SK-N-SH treated with all-trans-retinoic acid at 6 μM for 48 hours (cell line): ENCODE measurements around the gene EMC9.

ENCODE experiments used
- ATAC-seq: fragments of 200-7000 bp; cut with Tn5 transposase; 3 replicates; pipeline ENCODE4 v1.9.1; 2020; ENCODE audit warnings: mild to moderate bottlenecking, moderate library complexity
- ARNTL ChIP-seq: fragments of 450-650 bp; formaldehyde crosslinking; IDR thresholded peaks from 2 replicates; pipeline ENCODE4 v1.5.0; 2020; ENCODE audit warnings: low read depth, mild to moderate bottlenecking, moderate library complexity, borderline replicate concordance
- CSDC2 ChIP-seq: fragments of 250-450 bp; sonication (Bioruptor Pico); IDR thresholded peaks from 2 replicates; pipeline ENCODE4 v1.5.0; 2020; ENCODE audit warnings: mild to moderate bottlenecking, moderate library complexity
- ESRRG ChIP-seq: fragments of 250-450 bp; sonication (Bioruptor Pico); IDR thresholded peaks from 2 replicates; pipeline ENCODE4 v1.6.1; 2021; ENCODE audit warnings: mild to moderate bottlenecking
- GLIS3 ChIP-seq: fragments of 250-450 bp; sonication (Bioruptor Pico); IDR thresholded peaks from 2 replicates; pipeline ENCODE4 v1.5.0; 2020; ENCODE audit warnings: mild to moderate bottlenecking, moderate library complexity
- ISL1 ChIP-seq: fragments of 250-450 bp; sonication (Bioruptor Pico); IDR thresholded peaks from 2 replicates; pipeline ENCODE4 v2.1.2; 2022; ENCODE audit warnings: mild to moderate bottlenecking, moderate library complexity
- OSR1 ChIP-seq: fragments of 250-450 bp; sonication (Bioruptor Pico); IDR thresholded peaks from 2 replicates; pipeline ENCODE4 v1.8.0; 2022; ENCODE audit warnings: moderate library complexity, mild to moderate bottlenecking, inconsistent platforms
- PPARA ChIP-seq: fragments of 250-450 bp; sonication (Bioruptor Pico); IDR thresholded peaks from 2 replicates; pipeline ENCODE4 v1.5.0; 2020; ENCODE audit warnings: mild to moderate bottlenecking, borderline replicate concordance
- RARB ChIP-seq: fragments of 250-450 bp; sonication (Bioruptor Pico); IDR thresholded peaks from 2 replicates; pipeline ENCODE4 v1.8.0; 2021; ENCODE audit warnings: mild to moderate bottlenecking, moderate library complexity
- SNAI2 ChIP-seq: fragments of 250-450 bp; sonication (Bioruptor Pico); IDR thresholded peaks from 2 replicates; pipeline ENCODE4 v1.5.0; 2020; ENCODE audit warnings: mild to moderate bottlenecking, moderate library complexity
- TCF4 ChIP-seq: fragments of 250-450 bp; sonication (Bioruptor Pico); IDR thresholded peaks from 2 replicates; pipeline ENCODE4 v1.8.0; 2021; ENCODE audit warnings: mild to moderate bottlenecking, moderate library complexity, borderline replicate concordance
- TOX ChIP-seq: fragments of 250-450 bp; sonication (Bioruptor Pico); IDR thresholded peaks from 2 replicates; pipeline ENCODE4 v1.8.0; 2021; ENCODE audit warnings: mild to moderate bottlenecking, moderate library complexity, borderline replicate concordance
- TSHZ2 ChIP-seq: fragments of 250-450 bp; sonication (Bioruptor Pico); IDR thresholded peaks from 2 replicates; pipeline ENCODE4 v1.5.0; 2020; ENCODE audit warnings: mild to moderate bottlenecking, moderate library complexity
- ZC3H10 ChIP-seq: fragments of 250-450 bp; sonication (Bioruptor Pico); IDR thresholded peaks from 2 replicates; pipeline ENCODE4 v1.5.1; 2021; ENCODE audit warnings: mild to moderate bottlenecking, moderate library complexity
- ZFP3 ChIP-seq: fragments of 250-450 bp; sonication (Bioruptor Pico); IDR thresholded peaks from 2 replicates; pipeline ENCODE4 v1.5.0; 2020; ENCODE audit warnings: mild to moderate bottlenecking, moderate library complexity
- ZFP30 ChIP-seq: fragments of 450-650 bp; formaldehyde crosslinking; IDR thresholded peaks from 2 replicates; pipeline ENCODE4 v1.5.0; 2022; ENCODE audit warnings: mild to moderate bottlenecking, moderate library complexity
- ZNF565 ChIP-seq: fragments of 450-650 bp; formaldehyde crosslinking; conservative IDR thresholded peaks from 2 replicates; pipeline ENCODE4 v1.5.0; 2020; ENCODE audit warnings: low read depth, mild to moderate bottlenecking, moderate library complexity
- ZNF70 ChIP-seq: fragments of 450-650 bp; formaldehyde crosslinking; IDR thresholded peaks from 2 replicates; pipeline ENCODE4 v1.5.0; 2020; ENCODE audit warnings: mild to moderate bottlenecking, moderate library complexity
- ZNF8 ChIP-seq: fragments of 450-650 bp; formaldehyde crosslinking; IDR thresholded peaks from 2 replicates; pipeline ENCODE4 v1.5.0; 2020; ENCODE audit warnings: mild to moderate bottlenecking, moderate library complexity
- TF ChIP-seq, protein P1 (sequence below): fragments of 250-450 bp; sonication (Bioruptor Pico); IDR thresholded peaks from 2 replicates; pipeline ENCODE4 v1.5.1; 2020; ENCODE audit warnings: low read depth, mild to moderate bottlenecking, moderate library complexity
- TF ChIP-seq, protein P2 (sequence below): fragments of 250-450 bp; sonication (Bioruptor Pico); IDR thresholded peaks from 2 replicates; pipeline ENCODE4 v1.5.1; 2021; ENCODE audit warnings: mild to moderate bottlenecking, moderate library complexity

The EMC9 gene

GRCh38 chr14:24098229-24098926, 43.0 kb downstream of the EMC9 start:
- ATAC-seq = no peak
- TF ChIP-seq RARB (CRISPR knock-in tag) (no peak), ZNF70 (CRISPR knock-in tag) (no peak), ZC3H10 (CRISPR knock-in tag) (no peak), ARNTL (CRISPR knock-in tag) (no peak), ESRRG (CRISPR knock-in tag) (no peak), TSHZ2 (CRISPR knock-in tag) (no peak), ZFP30 (CRISPR knock-in tag) (no peak), ZNF8 (CRISPR knock-in tag) (no peak), PPARA (no peak), TOX (CRISPR knock-in tag) (no peak), CSDC2 (CRISPR knock-in tag) (no peak), TCF4 (CRISPR knock-in tag) (no peak)
- TF ChIP-seq, protein P1, sequence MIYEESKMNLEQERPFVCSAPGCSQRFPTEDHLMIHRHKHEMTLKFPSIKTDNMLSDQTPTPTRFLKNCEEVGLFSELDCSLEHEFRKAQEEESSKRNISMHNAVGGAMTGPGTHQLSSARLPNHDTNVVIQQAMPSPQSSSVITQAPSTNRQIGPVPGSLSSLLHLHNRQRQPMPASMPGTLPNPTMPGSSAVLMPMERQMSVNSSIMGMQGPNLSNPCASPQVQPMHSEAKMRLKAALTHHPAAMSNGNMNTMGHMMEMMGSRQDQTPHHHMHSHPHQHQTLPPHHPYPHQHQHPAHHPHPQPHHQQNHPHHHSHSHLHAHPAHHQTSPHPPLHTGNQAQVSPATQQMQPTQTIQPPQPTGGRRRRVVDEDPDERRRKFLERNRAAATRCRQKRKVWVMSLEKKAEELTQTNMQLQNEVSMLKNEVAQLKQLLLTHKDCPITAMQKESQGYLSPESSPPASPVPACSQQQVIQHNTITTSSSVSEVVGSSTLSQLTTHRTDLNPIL (CRISPR knock-in tag) = no peak
- TF ChIP-seq, protein P2, sequence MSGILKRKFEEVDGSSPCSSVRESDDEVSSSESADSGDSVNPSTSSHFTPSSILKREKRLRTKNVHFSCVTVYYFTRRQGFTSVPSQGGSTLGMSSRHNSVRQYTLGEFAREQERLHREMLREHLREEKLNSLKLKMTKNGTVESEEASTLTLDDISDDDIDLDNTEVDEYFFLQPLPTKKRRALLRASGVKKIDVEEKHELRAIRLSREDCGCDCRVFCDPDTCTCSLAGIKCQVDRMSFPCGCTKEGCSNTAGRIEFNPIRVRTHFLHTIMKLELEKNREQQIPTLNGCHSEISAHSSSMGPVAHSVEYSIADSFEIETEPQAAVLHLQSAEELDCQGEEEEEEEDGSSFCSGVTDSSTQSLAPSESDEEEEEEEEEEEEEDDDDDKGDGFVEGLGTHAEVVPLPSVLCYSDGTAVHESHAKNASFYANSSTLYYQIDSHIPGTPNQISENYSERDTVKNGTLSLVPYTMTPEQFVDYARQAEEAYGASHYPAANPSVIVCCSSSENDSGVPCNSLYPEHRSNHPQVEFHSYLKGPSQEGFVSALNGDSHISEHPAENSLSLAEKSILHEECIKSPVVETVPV = no peak

DNA sequence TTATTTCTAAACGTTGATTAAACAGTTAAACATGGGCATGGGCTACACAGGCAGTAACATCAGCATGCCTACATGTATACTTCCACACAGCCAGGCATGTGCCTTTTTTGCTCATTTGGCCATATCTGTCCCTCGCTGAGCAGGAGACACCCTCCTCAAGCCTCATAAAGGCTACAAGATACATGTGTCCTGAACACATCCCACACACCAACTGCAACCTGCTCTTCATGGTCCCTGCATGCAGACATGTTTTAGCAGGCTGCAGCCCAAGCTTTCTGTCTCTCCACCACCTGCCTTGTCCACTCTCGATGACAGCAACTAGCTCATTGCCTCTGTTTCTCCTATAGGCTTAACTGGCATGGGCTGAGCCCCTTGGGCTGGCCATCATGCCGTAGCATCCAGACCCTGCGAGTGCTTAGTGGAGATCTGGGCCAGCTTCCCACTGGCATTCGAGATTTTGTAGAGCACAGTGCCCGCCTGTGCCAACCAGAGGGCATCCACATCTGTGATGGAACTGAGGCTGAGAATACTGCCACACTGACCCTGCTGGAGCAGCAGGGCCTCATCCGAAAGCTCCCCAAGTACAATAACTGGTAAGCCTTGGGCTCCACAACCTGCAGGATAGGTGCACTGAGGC, 44.7 kb downstream of the EMC9 start:
- no peak for ATAC-seq
- TF ChIP-seq ZFP3 (no peak), ZC3H10 (CRISPR knock-in tag) (no peak), OSR1 (CRISPR knock-in tag) (no peak), GLIS3 (CRISPR knock-in tag) (no peak), ISL1 (CRISPR knock-in tag) (no peak), TOX (CRISPR knock-in tag) (no peak), ZNF565 (CRISPR knock-in tag) (no peak), ZFP30 (CRISPR knock-in tag) (no peak), TSHZ2 (CRISPR knock-in tag) (no peak), SNAI2 (CRISPR knock-in tag) (no peak), CSDC2 (CRISPR knock-in tag) (no peak), PPARA (no peak)
- TF ChIP-seq, protein P2 = no peak
